ENCODE measurements around the gene SEL1L.

- TF ChIP-seq, protein P1, sequence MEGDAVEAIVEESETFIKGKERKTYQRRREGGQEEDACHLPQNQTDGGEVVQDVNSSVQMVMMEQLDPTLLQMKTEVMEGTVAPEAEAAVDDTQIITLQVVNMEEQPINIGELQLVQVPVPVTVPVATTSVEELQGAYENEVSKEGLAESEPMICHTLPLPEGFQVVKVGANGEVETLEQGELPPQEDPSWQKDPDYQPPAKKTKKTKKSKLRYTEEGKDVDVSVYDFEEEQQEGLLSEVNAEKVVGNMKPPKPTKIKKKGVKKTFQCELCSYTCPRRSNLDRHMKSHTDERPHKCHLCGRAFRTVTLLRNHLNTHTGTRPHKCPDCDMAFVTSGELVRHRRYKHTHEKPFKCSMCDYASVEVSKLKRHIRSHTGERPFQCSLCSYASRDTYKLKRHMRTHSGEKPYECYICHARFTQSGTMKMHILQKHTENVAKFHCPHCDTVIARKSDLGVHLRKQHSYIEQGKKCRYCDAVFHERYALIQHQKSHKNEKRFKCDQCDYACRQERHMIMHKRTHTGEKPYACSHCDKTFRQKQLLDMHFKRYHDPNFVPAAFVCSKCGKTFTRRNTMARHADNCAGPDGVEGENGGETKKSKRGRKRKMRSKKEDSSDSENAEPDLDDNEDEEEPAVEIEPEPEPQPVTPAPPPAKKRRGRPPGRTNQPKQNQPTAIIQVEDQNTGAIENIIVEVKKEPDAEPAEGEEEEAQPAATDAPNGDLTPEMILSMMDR (conservative IDR thresholded peaks at IDR 0.05; ENCODE audit: low read depth in 2 of 2), result no peak
- TF ChIP-seq POLR2AphosphoS5 (IDR thresholded peaks at IDR 0.05; ENCODE audit: low read depth) (no peak), EZH2 (IDR thresholded peaks at IDR 0.05; ENCODE audit: low read depth, unreplicated experiment) (no peak), EZH2phosphoT487 (IDR thresholded peaks at IDR 0.05; ENCODE audit: unreplicated experiment) (no peak), ZNF331 (CRISPR knock-in tag; IDR thresholded peaks at IDR 0.05; ENCODE audit: low read depth) (no peak), JUNB (IDR thresholded peaks at IDR 0.05; ENCODE audit: unreplicated experiment) (no peak), ZNF114 (CRISPR knock-in tag; IDR thresholded peaks at IDR 0.05) (no peak), NANOG (IDR thresholded peaks at IDR 0.05; ENCODE audit: borderline replicate concordance) (no peak), CREB1 (CRISPR knock-in tag; IDR thresholded peaks at IDR 0.05; ENCODE audit: low read depth) (no peak)
- TF ChIP-seq, protein P2, sequence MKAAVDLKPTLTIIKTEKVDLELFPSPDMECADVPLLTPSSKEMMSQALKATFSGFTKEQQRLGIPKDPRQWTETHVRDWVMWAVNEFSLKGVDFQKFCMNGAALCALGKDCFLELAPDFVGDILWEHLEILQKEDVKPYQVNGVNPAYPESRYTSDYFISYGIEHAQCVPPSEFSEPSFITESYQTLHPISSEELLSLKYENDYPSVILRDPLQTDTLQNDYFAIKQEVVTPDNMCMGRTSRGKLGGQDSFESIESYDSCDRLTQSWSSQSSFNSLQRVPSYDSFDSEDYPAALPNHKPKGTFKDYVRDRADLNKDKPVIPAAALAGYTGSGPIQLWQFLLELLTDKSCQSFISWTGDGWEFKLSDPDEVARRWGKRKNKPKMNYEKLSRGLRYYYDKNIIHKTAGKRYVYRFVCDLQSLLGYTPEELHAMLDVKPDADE (IDR thresholded peaks at IDR 0.05), result no peak
- TF ChIP-seq, protein P3, sequence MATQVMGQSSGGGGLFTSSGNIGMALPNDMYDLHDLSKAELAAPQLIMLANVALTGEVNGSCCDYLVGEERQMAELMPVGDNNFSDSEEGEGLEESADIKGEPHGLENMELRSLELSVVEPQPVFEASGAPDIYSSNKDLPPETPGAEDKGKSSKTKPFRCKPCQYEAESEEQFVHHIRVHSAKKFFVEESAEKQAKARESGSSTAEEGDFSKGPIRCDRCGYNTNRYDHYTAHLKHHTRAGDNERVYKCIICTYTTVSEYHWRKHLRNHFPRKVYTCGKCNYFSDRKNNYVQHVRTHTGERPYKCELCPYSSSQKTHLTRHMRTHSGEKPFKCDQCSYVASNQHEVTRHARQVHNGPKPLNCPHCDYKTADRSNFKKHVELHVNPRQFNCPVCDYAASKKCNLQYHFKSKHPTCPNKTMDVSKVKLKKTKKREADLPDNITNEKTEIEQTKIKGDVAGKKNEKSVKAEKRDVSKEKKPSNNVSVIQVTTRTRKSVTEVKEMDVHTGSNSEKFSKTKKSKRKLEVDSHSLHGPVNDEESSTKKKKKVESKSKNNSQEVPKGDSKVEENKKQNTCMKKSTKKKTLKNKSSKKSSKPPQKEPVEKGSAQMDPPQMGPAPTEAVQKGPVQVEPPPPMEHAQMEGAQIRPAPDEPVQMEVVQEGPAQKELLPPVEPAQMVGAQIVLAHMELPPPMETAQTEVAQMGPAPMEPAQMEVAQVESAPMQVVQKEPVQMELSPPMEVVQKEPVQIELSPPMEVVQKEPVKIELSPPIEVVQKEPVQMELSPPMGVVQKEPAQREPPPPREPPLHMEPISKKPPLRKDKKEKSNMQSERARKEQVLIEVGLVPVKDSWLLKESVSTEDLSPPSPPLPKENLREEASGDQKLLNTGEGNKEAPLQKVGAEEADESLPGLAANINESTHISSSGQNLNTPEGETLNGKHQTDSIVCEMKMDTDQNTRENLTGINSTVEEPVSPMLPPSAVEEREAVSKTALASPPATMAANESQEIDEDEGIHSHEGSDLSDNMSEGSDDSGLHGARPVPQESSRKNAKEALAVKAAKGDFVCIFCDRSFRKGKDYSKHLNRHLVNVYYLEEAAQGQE (IDR thresholded peaks at IDR 0.05; ENCODE audit: unreplicated experiment), result no peak
- TF ChIP-seq, protein P4, sequence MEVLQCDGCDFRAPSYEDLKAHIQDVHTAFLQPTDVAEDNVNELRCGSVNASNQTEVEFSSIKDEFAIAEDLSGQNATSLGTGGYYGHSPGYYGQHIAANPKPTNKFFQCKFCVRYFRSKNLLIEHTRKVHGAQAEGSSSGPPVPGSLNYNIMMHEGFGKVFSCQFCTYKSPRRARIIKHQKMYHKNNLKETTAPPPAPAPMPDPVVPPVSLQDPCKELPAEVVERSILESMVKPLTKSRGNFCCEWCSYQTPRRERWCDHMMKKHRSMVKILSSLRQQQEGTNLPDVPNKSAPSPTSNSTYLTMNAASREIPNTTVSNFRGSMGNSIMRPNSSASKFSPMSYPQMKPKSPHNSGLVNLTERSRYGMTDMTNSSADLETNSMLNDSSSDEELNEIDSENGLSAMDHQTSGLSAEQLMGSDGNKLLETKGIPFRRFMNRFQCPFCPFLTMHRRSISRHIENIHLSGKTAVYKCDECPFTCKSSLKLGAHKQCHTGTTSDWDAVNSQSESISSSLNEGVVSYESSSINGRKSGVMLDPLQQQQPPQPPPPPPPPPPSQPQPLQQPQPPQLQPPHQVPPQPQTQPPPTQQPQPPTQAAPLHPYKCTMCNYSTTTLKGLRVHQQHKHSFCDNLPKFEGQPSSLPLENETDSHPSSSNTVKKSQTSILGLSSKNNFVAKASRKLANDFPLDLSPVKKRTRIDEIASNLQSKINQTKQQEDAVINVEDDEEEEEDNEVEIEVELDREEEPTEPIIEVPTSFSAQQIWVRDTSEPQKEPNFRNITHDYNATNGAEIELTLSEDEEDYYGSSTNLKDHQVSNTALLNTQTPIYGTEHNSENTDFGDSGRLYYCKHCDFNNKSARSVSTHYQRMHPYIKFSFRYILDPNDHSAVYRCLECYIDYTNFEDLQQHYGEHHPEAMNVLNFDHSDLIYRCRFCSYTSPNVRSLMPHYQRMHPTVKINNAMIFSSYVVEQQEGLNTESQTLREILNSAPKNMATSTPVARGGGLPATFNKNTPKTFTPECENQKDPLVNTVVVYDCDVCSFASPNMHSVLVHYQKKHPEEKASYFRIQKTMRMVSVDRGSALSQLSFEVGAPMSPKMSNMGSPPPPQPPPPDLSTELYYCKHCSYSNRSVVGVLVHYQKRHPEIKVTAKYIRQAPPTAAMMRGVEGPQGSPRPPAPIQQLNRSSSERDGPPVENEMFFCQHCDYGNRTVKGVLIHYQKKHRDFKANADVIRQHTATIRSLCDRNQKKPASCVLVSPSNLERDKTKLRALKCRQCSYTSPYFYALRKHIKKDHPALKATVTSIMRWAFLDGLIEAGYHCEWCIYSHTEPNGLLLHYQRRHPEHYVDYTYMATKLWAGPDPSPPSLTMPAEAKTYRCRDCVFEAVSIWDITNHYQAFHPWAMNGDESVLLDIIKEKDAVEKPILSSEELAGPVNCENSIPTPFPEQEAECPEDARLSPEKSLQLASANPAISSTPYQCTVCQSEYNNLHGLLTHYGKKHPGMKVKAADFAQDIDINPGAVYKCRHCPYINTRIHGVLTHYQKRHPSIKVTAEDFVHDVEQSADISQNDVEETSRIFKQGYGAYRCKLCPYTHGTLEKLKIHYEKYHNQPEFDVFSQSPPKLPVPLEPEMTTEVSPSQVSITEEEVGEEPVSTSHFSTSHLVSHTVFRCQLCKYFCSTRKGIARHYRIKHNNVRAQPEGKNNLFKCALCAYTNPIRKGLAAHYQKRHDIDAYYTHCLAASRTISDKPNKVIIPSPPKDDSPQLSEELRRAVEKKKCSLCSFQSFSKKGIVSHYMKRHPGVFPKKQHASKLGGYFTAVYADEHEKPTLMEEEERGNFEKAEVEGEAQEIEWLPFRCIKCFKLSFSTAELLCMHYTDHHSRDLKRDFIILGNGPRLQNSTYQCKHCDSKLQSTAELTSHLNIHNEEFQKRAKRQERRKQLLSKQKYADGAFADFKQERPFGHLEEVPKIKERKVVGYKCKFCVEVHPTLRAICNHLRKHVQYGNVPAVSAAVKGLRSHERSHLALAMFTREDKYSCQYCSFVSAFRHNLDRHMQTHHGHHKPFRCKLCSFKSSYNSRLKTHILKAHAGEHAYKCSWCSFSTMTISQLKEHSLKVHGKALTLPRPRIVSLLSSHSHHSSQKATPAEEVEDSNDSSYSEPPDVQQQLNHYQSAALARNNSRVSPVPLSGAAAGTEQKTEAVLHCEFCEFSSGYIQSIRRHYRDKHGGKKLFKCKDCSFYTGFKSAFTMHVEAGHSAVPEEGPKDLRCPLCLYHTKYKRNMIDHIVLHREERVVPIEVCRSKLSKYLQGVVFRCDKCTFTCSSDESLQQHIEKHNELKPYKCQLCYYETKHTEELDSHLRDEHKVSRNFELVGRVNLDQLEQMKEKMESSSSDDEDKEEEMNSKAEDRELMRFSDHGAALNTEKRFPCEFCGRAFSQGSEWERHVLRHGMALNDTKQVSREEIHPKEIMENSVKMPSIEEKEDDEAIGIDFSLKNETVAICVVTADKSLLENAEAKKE (CRISPR knock-in tag; IDR thresholded peaks at IDR 0.05), result no peak
These were observed 33.6 kb upstream of the SEL1L start for GRCh38 chr14:81567302-81567701.
